NCI-H1436 treated with DMSO at 0.1 percent for 48 hours (cell line): ENCODE results near the gene UNKL.
"Not testable (repeated sequence)": the region's sequence is repeated elsewhere in the genome, so short reads cannot be mapped to it uniquely, and the experiment has no call there.

ENCODE experiments used
- DNase-seq: peaks from one replicate; lab custom pipeline; 2025; lab: John Stamatoyannopoulos, UW

The UNKL gene

GRCh38 chr16:1337486-1337885 lies 77.0 kb downstream of the UNKL start:
- no peak for DNase-seq

- DNase-seq, result no peak
Measured at GRCh38 chr16:1336619-1337018, 77.9 kb downstream of the UNKL start.

- no peak for DNase-seq
Measured at GRCh38 chr16:1335996-1336395, 78.5 kb downstream of the UNKL start.

DNA sequence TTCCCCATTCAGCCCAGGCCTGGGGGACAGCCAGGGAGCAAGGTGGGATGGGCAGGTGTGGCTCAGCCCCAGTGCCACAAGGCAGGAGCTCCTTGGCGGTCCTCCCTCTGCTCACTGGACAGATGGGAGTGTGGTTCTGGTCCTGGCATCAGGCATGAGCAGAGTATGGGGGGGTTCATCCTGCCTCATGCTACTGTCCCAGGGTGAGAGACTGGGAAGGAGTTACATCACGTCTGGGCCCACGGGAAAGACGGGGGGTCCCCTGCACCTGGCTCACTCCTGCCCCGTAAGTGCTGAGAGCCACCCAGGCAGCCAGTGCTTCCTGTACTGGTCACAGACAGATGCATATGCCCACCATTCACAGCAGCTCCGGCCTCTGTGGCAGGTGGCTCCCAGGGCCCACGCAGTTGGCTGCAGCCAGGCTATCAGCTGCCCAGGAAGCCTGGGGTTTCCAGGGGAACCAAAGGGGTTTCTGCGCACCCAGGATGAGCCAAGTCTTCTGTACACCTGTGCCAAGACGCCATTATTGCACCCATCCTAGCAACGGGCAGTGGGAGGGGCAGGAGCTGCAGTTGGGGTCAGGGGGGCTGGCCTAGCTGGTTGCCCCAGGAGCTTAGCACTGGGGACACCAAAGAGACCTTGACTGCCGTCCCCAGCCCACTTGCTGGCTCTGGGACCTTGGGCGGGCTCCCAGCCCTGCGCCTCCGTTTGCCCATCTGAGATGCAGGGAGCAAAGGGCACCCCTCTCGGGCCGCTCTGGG lies 79.1 kb downstream of the UNKL start:
- DNase-seq, result no peak

DNA sequence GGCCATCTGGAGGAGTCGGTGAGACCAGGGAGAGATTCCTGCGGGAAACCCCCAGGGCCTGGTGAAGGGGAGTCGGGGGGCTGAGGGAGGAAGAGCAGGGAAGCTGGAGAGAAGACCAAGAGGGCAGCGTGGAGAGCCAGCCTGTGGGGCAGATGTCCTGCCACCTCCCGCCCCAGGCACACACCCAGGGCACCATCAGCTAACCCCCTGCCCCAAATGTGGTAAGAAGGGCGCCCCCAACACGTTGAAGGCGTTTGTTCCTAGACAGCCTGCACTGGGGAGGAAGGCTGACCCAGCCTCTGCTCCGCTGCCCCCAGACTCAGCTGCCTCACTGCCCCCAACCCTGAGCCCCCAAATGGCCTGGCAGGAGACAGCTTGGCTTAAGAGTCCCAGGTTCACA lies 79.8 kb downstream of the UNKL start:
- no peak for DNase-seq

GRCh38 chr16:1333854-1334700 lies 80.4 kb downstream of the UNKL start:
- no peak for DNase-seq

DNA sequence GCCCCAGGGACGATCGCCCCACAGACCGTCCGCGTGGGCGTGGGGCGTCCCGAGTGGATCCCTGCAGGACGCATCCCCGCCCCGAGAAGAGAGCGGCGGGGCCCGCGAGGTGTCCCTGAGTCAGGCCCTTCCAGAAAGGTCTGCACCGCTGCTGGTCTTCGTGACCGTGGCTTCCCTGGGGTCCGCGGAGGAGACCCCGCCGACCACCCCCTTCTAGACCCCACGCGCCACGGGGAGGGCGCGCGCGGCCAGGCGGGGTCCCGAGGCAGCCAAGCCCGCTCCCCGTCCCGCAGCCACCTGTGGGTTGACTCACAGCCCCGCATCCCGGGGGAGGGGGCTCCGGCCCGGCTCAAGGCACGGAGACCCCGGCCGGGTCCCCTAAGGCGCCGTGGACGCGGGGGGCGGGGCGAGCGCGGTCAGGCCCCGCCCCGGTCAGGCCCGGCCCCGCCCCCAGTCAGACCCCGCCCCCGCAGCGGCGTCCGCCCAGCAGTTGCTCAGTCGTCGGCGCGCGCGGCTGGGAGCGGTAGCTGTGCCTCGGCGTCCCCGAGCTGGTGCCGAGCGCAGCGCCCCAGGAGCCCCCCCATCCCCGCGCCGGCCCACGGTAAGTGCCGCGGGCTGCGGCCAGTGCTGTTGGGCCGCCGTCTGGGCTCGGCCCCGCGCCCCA lies 81.2 kb downstream of the UNKL start, which contains the start of gene BAIAP3:
Gene BAIAP3 (plus strand): TSS at position 497 of the 664 bp plus-strand sequence. CDS start 4,905 bp downstream, outside the sequence.
- no peak for DNase-seq

DNA sequence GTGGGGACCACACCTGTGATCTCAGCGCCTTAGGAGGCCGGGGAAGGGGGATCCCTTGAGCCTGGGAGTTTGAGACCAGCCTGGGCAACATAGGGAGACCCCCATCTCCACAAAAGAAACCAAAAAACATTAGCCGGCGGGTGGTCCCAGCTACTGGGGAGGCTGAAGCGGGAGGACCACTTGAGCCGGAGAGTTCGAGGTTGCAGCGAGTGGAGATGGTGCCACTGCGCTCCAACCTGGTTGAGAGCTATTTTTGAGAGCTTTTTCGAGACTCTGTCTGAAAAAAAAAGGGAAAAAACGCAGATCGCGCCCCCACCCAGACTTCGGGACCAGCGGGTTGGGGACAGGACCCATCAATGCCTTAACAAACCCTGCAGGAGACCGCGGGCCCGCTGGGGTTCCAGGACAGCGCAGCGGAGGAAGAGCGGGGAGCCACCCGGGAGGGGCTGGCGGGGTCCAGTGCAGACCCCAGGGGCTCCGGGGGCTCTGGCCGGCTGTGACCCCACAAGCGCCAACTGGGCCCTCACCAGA lies 81.8 kb downstream of the UNKL start:
- no peak for DNase-seq

DNA sequence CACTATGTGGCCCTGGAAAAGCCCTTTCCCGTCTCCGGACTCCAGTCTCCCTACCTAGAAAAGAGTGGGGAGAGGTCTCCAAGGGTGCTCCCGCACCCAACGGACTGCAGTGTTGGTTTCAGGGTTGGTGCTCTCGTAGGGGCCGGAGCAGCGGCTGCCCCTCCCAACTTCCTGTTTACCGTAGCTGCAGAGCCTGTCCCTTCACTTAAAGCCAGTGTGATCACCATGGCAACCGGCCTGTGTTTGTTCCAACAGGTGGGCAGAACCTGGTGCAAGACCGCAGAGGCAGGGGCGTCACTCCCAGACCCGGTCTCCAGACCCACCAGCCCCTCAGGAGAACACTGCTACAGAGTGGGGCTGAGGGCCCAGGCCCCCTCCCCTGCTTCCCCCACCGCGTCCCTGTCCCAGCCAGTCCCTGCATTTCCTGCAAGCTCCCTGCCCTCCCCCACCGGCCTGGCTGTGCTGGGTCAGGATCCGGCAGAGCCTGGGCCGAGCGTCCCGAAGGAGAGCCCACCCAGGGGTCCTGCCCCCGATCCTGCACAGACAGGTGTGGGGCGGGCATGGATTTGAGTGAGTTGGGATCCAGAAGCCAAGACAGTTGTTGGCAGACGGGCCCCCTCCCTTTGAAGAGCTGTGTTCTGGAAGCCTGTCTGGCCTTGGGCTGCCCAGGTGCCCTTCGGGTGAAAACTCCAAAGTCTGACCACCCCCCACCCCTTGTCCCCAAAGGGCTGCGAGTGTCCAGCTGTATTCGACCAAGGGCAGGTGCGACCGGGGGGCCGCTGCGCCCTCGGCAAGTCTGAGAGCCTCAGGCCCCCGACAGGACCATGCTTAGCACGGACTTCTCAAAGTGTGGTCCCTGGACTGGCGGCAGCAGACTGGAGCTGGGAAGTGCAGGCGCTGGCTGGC lies 82.5 kb downstream of the UNKL start:
- no peak for DNase-seq

DNA sequence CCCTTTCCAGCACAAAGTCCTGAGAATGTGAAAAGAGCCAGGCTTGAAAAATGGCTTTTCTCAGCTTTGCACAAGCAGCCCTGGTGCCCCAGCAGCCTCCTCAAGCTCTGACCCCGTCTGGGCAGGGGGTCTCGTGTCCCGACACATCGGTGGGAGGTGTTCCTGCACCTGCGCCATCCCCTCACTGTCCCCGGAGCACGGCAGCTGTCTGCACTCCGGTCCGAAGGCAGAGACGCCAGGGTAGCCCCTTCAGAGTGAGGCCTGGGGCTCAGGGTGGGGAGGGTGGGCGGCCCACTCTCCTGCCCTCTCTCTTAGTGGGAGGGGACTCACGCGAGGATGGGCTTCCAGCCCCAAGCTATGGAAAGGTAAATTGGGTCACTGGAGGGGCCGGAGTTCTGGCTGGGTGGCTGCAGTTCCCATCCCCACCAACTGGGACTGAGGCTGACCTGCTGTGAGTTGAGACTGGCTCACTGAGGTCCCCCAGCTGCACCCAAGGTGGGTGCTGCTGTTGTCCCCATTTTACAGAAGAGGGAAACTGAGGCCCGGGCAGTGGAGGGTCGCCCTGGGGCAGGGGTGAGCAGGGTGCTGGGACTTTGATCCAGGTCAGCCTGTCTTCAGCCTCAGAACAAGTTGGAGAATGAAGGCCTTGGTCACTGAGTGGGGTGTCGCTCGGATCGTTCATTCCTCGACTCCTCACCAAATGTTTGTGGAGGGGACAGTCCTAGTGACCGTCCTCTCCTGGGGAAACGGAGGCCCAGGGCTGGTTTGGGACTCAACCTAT lies 83.4 kb downstream of the UNKL start:
- no peak for DNase-seq

GRCh38 chr16:1330260-1330914 lies 84.1 kb downstream of the UNKL start:
- no peak for DNase-seq

DNA sequence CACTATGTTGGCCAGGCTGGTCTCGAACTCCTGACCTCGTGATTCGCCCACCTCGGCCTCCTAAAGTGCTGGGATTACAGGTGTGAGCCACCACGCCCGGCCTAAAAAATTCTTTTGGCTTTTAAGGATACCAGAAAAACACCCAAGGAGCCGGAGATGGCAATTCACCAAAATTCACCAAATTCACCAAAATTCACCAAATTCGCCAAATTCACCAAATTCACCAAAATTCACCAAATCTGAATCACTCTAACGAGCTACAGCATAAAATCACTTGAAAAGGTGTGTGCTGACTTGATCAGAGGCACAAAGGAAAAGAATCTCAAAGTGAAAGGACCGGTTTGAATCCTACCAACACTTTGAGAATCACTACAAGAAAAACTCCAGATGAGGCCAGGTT lies 85.5 kb downstream of the UNKL start:
- not testable (repeated sequence) for DNase-seq

GRCh38 chr16:1328136-1328535 lies 86.4 kb downstream of the UNKL start:
- not testable (repeated sequence) for DNase-seq

- no peak for DNase-seq
Measured at GRCh38 chr16:1327619-1327947, 86.9 kb downstream of the UNKL start.

DNA sequence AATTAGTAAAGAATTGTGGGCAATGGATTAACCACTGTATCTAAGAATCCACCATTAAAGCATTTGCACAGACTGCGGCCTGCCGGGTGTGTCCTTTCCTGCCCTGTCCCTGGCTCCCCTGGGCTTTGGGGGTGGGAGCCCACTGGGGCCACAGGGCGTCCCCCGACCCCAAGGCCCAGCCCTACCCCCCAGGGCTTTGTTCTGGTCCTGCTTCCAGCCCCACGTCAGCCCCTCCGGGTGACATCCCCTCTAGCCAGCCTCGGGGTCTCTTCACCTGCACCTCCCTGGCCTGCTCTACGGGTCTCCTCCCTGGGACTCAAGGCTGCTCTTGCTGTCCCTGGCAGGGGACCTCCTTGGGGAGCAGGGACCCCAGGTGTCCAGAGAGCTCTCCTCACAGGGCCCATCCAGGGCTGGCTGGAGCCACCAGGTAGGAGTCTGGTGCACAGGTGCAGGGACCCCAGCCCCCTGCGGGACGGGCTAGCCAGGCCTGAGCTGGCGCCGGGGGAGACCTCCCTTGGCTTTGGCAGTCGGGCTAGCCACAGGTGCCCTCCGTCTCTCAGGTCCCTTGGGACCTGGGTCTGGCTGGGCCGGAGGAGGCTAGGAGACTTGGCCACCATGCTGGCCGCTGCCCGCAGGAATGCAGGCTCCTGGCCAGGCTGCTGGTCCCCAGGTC lies 87.4 kb downstream of the UNKL start:
- no peak for DNase-seq

GRCh38 chr16:1326391-1326790 lies 88.1 kb downstream of the UNKL start:
- no peak for DNase-seq

- no peak for DNase-seq
Measured at GRCh38 chr16:1325673-1326371, 88.7 kb downstream of the UNKL start.

GRCh38 chr16:1325261-1325660 lies 89.2 kb downstream of the UNKL start:
- DNase-seq, result no peak

- no peak for DNase-seq
Measured at GRCh38 chr16:1324286-1324826, 90.1 kb downstream of the UNKL start.
